Stimulated activated CD8-positive, alpha-beta memory T cell treated with anti-CD3 and anti-CD28 coated beads, Interleukin-4, amount 100 ng/mL, for 24 hours (primary cell): Measurements from ENCODE around the gene HIVEP3.

ENCODE experiments used
- DNase-seq: peaks from one replicate; pipeline ENCODE4 v3.0.0-alpha.2; 2020; ENCODE audit warnings: low read depth

HIVEP3 gene

DNA sequence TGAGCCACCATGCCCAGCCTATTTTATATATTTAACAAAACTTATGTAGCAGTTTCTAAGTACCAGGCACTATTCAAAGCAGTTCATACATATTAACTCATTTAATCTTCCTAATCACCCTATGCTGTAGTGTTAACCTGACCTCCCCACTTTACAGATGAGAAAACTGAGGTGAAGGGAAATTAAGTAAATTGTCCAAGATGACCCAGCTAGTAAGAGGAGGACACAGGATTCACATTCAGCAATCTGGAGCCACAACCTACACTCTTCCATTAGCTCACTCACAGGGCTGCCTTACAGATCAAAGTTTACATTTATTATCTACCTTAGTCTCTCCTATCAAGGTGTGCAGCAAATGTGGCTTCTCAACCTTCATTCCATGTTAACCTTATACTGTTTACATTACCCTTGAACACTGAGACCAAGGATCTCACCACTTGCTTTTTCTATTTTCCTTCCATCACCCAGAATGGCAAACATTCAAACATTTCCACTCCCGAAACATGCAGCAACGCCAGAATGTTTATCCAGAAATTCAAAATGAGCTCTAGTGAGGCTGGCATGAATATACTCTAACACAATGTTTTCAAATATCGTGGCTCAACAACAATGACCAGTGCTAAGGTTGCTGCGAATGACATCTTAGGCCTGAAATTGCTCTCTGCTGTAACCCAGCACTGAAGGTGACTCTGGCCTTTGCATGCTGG is 24.5 kb downstream of the HIVEP3 start:
- no peak for DNase-seq

GRCh38 chr1:41892301-41892781 is 26.4 kb downstream of the HIVEP3 start:
- DNase-seq: no peak

DNA sequence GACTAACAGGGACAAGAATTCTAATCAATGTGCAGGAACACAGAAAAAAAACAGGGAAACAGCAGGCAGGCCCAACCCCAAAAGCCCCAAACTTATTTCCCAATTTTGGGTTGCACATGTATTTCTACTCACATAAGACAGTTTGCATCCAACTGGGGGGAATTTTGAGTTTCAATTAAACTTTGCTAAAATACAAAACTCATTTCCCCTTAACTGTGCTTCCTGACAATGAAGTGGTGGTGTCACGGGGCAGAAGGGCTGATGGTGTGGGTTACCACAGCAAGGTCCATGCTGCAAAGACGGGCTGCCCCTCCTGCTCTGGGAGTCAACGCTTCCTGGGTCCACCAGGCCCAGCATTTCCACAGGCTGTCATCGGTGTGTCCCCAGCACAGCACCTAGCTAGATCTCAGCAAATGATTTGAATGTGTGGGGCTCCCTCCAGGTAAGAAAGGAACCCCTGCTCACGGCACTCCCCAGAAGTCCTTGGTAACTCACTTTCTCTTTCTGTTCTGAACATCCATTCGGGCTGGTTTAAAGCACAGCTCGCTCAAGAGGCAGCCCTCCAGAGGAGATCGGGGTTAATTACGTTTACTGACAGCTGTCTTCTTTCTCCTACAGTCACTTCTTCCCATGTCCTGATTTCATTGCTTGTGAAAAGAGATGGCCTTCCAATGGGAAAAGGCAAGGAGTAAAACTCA is 27.4 kb downstream of the HIVEP3 start:
- DNase-seq: no peak

- DNase-seq: no peak
These were observed 27.9 kb downstream of the HIVEP3 start for GRCh38 chr1:41890825-41891198.

- DNase-seq: no peak
These were observed 29.0 kb downstream of the HIVEP3 start for GRCh38 chr1:41889506-41890414.

- DNase-seq: no peak
These were observed 30.0 kb downstream of the HIVEP3 start for GRCh38 chr1:41888756-41889155.

- DNase-seq: no peak
These were observed 31.4 kb downstream of the HIVEP3 start for GRCh38 chr1:41887365-41887764.

DNA sequence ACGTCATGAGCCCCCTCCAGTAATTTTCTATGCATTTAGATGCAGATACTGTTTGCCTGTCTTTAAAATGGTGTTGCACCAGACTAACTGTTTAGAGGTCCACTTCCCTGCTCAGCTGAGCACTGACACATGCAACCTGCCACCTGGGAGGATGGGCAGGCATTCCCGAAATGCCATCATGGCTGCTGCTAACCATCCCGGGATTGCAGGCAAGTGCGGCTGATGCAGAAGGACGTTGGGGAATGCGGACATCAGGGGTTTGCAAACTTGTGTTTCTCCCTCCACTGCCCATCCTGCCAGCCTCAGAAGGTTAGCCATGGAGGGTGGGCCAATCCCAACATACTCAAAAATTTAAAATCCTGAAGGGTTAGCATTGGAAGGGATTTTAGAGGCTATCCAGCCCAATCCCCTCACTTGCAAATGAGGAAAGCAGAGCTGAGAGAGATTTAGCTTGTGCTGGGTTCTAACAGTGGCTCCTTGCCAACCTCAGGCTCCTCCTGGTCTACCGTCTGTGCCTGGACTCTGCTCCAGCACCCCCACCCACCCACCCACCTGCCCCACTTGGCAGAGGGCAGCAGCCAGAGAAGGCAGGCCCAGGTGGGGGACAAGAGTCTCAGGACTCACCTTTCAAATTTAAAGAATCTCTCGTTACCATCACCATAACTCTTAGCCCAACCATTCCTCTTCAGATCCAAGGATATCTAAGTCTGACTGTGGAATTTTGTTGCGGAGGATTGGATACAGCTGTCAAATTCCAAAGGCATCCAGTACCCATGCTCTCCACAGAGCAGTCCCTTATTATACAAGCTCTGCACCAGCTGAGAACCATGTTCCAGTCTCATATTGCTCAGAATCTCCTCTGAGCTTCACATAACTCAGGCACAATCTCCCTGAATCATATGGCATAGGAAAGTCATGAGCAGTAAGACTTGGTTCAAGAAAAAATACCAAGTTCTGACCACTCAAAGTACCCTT is 34.2 kb downstream of the HIVEP3 start:
- DNase-seq: no peak

DNA sequence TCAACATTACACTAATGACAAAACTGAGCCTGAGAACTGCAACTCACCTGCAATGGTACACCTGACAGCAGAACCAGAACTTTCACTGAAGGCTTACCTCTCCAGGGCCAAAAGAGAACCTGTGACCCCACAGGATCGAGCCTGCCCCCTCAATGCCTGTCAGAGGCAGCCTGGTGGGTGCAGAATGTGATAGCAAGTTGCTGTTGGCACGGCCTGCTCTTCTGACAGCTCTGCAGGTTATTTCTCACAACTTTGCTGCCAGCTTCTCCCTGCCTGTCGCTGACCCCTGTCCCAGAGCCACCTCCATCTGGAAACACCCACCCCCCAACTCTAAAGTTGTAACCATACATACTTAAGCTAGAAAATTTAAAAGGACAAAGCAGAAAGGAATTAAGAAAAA is 35.2 kb downstream of the HIVEP3 start:
- DNase-seq: no peak

DNA sequence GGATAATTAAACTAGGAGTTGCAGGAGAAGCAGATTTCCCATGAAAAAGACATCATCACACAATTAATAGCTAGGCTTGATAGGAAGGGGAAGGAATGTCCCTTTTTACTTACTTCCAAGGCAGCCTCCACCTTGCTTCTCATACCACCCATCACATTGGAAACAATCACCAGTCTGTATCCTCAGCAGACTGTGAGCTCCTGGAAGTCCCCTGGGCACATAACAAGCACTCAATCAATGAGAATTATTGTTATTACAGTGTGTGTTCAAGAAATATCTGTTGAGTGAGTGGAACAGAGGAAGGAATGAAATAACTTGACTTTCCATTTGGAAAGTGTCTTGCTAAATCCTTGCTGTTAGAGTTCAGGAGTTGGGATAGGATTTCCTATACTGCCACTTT is 36.2 kb downstream of the HIVEP3 start:
- no peak for DNase-seq

DNA sequence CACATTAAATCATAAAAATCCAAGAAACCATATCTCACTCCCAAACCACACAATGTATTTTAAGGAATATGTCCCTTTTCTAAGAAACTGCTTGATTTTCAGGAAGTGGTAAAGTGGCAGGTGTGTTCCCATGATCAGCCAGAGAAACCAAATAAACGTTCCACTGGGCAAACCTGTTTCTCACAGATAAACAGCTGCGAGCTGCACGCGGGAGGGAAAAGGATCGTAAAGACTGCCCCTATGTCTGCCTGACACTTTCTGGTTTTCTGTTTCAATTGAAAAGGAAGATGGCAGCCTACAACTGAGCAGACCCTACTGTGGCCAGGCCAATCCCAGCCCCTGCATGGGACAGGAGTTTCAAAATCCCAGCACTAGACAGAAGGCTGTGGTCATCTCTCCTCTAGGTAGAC is 36.6 kb downstream of the HIVEP3 start:
- DNase-seq: no peak

GRCh38 chr1:41880950-41881885 is 37.5 kb downstream of the HIVEP3 start:
- DNase-seq: no peak

- no peak for DNase-seq
These were observed 38.5 kb downstream of the HIVEP3 start for GRCh38 chr1:41880261-41880660.

- DNase-seq: no peak
These were observed 39.1 kb downstream of the HIVEP3 start for GRCh38 chr1:41879617-41880016.

DNA sequence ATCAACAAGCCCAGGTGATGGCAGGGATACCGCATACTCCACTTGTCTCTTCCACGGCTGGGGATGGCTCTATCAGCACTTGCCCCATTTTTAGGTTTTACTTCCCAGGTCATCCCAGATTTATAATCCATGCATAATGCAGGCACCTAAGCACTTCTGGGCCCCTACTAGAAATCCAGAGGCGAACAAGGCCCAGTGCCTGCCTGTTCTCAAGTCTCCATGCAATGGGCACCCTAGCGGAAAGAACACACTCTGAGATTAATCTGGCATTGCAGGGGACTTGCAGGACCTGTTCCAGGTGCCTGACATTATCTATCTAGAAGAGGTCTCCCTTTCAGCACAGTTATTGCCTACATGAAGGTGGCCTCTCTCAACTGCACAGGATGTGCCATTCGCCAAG is 39.8 kb downstream of the HIVEP3 start:
- DNase-seq: no peak

DNA sequence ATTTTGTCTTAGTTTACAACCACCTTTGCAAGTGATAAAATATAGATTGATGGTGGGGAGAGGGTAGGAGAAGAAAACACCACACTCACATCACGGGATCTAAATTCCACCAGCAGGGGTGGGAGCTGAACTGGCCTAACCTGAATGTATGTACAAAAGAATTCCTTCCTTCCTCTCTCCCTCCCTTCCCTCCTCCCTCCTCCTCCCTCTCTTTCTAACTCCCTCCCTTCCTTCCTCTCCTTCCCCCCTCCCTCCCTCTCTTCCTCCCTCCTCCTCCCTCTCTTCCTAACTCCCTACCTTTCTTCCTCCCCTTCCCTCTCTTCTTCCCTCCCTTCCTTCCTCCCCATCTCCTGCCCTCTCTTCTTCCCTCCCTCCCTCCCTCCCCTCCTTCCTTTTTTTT is 40.2 kb downstream of the HIVEP3 start:
- no peak for DNase-seq

DNA sequence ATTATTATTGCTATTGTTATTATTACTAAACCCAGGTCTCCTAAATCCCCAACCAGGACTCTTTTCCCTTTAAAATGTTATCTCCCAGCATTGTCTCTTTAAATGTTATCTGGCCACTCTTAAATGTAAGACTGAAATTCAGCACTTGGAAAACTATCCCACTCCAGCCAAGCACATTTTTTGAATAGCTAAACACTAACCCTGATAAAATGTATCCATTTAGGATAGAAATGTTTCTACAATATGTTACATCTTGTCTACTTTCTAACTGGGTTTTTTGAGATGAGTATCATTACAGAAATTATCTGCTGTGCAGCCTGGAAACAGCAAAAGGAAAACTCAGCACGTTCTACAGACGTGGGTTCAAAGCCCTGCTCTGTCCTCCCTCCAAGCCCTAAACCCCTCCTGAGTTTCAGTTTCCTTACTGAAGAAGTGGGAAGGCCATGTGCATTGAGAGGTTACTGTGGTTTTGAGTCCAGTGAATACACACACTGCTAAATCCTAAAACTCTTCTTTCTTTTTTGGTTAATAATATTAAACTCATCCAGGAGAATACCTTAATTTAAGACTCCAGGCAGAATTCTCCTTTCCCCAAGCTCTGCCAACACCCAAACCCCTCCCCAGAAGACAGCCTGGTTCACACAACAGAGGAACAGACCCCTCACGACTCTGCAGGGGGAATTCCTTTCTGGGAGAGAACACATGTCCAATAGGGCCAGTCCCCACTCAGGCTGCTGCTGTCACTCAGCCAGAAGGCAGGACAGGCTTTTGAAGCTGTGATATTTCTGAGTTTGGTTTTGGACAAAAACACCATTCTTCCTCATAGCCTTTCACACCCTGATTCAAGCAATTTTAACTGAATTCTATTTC is 41.9 kb downstream of the HIVEP3 start:
- DNase-seq: no peak

GRCh38 chr1:41875487-41875886 is 43.2 kb downstream of the HIVEP3 start:
- DNase-seq: no peak

DNA sequence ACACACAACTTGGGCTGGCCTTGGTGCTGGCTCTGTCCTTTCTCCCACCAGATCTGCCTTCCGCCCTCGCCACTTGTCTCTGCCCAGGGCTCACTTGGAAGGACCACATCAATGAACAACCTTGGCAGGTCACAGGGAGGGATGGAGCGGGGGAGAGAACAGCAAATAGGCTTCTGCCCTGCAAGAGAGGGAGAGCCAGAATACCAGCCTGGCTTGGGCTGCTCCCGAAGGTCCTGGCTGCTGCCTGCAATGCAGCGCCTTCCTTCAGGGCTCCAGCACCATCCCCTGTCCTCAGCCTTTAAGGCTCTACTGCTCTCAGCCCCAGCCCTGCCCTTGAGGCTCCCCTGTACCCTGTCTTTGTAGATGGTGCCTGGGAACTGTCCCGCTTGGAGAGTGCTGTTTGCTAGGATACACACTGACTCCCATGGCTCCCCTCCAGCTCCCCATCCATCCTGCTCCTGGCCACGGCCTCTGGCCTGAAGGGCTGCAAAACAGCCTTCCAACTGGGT is 43.8 kb downstream of the HIVEP3 start:
- no peak for DNase-seq
